Nephron (organoid): ENCODE data around the gene TLN1.

Experiments
- H3K27ac Mint-ChIP-seq, 3 experiments: 2 replicates each; pipeline ENCODE4 v1.8.0; 2020; ENCODE audit warnings: mixed read lengths in 3 of 3, mild to moderate bottlenecking in 2 of 3, moderate library complexity in 1 of 3
- H3K27me3 Mint-ChIP-seq: 2 replicates; pipeline ENCODE4 v1.8.0; 2021; ENCODE audit warnings: low read depth, mild to moderate bottlenecking, moderate library complexity, mixed read lengths
- H3K36me3 Mint-ChIP-seq: 2 replicates; pipeline ENCODE4 v1.8.0; 2020; ENCODE audit warnings: low read depth, mixed read lengths
- H3K4me1 Mint-ChIP-seq: 2 replicates; pipeline ENCODE4 v1.8.0; 2020; ENCODE audit warnings: mixed read lengths
- H3K4me3 Mint-ChIP-seq, 3 experiments: 2 replicates each; pipeline ENCODE4 v1.8.0; 2020; ENCODE audit warnings: mild to moderate bottlenecking in 3 of 3, mixed read lengths in 3 of 3, moderate library complexity in 2 of 3
- H3K9me3 Mint-ChIP-seq: 2 replicates; pipeline ENCODE4 v1.8.0; 2020; ENCODE audit warnings: mixed read lengths
- TF ChIP-seq, protein P1 (sequence below), 3 experiments: fragments of 200-600 bp; sonication (generic); IDR thresholded peaks; one replicate each; pipeline ENCODE4 v1.5.0; 2021; ENCODE audit warnings: antibody characterized with exemption in 3 of 3; ENCODE audit not compliant: unreplicated experiment in 3 of 3

The TLN1 gene

DNA sequence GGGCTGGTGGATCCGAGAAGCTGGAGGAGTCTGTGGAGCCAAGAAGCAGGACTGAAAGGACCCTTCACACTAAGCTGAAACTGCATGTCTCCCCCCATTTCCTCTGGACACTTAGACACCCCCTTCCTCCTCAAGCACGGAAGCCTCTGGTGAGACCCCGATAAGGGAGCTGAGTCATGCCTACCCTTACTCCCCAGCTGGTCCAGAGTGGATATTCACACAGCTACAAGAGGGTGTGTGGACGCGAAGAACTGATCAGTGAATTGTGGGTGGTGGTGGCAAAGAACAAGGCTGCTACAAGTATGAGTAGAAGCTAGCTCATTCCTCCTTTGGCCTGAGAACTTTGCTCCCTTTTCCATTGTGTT, 4.3 kb downstream of the TLN1 start:
- H3K27ac Mint-ChIP-seq: no peak overlapping the region
- H3K4me1 Mint-ChIP-seq: no peaks in the 10 kb centered on the region
- H3K9me3 Mint-ChIP-seq: no peaks in the 10 kb centered on the region
- TF ChIP-seq, protein P1, sequence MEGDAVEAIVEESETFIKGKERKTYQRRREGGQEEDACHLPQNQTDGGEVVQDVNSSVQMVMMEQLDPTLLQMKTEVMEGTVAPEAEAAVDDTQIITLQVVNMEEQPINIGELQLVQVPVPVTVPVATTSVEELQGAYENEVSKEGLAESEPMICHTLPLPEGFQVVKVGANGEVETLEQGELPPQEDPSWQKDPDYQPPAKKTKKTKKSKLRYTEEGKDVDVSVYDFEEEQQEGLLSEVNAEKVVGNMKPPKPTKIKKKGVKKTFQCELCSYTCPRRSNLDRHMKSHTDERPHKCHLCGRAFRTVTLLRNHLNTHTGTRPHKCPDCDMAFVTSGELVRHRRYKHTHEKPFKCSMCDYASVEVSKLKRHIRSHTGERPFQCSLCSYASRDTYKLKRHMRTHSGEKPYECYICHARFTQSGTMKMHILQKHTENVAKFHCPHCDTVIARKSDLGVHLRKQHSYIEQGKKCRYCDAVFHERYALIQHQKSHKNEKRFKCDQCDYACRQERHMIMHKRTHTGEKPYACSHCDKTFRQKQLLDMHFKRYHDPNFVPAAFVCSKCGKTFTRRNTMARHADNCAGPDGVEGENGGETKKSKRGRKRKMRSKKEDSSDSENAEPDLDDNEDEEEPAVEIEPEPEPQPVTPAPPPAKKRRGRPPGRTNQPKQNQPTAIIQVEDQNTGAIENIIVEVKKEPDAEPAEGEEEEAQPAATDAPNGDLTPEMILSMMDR (IDR thresholded peaks at IDR 0.05; ENCODE audit: unreplicated experiment in 3 of 3): no peak
- H3K27me3 Mint-ChIP-seq: no peaks in the 10 kb centered on the region
- H3K36me3 Mint-ChIP-seq: peaks cover 36% of the 10 kb centered on the region
- H3K4me3 Mint-ChIP-seq: no peak overlapping the region

DNA sequence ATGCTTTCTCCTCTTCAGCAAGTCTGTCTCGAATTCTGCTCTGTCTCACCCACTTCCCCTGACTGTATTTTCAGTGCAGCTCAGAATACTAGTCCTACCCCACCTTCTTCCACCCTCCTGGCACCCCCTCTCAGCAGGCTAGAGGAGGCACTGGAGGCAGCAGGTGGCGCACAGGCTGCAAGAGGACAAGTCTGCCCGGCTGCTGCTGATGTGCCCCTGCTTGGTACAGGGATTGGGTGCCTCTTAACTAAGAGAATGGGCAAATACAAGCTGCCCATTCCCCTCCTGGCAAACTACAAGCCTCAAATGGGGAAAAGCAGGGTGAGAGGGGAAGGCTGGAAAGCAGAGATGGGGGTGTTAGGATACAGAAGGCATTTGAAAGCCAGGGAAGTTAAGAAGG, 5.1 kb downstream of the TLN1 start:
- H3K36me3 Mint-ChIP-seq: peaks cover 43% of the 10 kb centered on the region
- no peaks in the 10 kb centered on the region for H3K4me1 Mint-ChIP-seq
- peak overlapping the region in 2 of 3 experiments; percentile 62 to 68 for H3K4me3 Mint-ChIP-seq
- H3K27me3 Mint-ChIP-seq: no peaks in the 10 kb centered on the region
- no peaks in the 10 kb centered on the region for H3K9me3 Mint-ChIP-seq
- TF ChIP-seq, protein P1 (IDR thresholded peaks at IDR 0.05; ENCODE audit: unreplicated experiment in 3 of 3): no peak
- no peak overlapping the region for H3K27ac Mint-ChIP-seq

DNA sequence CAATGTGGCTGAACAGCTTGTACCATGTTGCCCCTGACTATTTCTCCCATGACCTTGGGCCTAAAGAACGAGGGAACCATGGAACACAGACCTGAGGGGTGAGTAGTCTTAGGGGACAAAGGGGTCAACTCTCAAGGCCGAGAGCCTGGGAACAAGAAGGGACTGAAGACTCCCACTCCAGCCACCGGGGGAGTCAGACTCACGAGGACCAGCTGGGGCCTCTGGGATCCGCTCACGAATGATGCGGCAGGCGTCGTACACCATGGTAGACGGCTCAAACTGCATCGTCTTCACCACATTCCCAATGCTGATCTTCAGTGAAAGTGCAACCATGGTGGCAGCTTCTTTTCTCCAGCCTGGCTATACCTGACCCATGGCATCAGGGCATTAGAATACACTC, 6.6 kb downstream of the TLN1 start:
- Mint-ChIP-seq H3K4me1 (no peaks in the 10 kb centered on the region), H3K4me3 (no peak overlapping the region), H3K27me3 (no peaks in the 10 kb centered on the region), H3K9me3 (no peaks in the 10 kb centered on the region), H3K36me3 (peaks cover 56% of the 10 kb centered on the region), H3K27ac (peak overlapping the region in 2 of 3 experiments; percentile 68 to 71)
- TF ChIP-seq, protein P1 (IDR thresholded peaks at IDR 0.05; ENCODE audit: unreplicated experiment in 3 of 3): no peak

DNA sequence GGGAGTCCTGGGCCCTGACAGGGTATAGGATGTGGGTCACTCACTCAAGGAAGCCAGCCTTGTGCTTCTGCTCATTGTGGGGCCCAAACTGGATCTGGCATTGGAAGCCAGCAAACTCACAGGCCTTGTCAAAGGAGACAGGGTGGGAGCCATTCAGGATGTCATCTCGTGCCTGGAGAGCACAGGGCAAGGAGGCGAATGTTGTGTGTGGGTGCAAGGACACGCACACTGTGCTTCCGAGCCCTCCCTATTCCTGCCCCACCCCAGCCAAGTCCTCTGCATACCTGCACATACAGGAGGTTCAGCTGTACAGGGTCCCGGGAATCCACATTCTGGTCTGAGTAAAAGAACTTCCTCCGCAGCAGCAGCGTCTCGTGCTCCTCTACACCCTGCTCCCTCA, 8.1 kb downstream of the TLN1 start:
- TF ChIP-seq, protein P1 (IDR thresholded peaks at IDR 0.05; ENCODE audit: unreplicated experiment in 3 of 3): no peak
- Mint-ChIP-seq H3K27ac (no peak overlapping the region), H3K36me3 (peaks cover 69% of the 10 kb centered on the region), H3K4me1 (no peaks in the 10 kb centered on the region), H3K27me3 (no peaks in the 10 kb centered on the region), H3K9me3 (no peaks in the 10 kb centered on the region), H3K4me3 (no peak overlapping the region)

DNA sequence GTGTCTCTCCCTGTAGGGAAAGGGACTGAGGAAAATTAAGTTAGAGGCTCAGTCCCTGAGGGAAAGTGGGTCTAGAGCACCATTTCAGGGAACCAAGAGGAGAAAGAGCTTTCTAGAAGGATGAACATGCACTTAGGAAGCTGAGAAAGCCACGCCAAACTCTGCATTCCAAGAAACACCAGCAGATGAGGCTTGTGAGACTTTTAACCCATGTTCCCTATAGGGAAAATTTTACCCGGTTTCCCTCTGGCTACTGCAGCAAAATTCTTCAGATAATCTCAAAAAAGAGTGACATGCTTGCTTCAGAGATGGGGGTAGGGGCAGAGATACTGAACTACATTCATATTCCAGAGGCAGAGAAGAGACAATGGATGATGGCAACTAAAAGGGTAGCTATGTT, 8.6 kb downstream of the TLN1 start:
- no peaks in the 10 kb centered on the region for H3K9me3 Mint-ChIP-seq
- H3K27ac Mint-ChIP-seq: no peak overlapping the region
- H3K36me3 Mint-ChIP-seq: peaks cover 71% of the 10 kb centered on the region
- TF ChIP-seq, protein P1 (IDR thresholded peaks at IDR 0.05; ENCODE audit: unreplicated experiment in 3 of 3): no peak
- no peaks in the 10 kb centered on the region for H3K27me3 Mint-ChIP-seq
- no peak overlapping the region for H3K4me3 Mint-ChIP-seq
- no peaks in the 10 kb centered on the region for H3K4me1 Mint-ChIP-seq

DNA sequence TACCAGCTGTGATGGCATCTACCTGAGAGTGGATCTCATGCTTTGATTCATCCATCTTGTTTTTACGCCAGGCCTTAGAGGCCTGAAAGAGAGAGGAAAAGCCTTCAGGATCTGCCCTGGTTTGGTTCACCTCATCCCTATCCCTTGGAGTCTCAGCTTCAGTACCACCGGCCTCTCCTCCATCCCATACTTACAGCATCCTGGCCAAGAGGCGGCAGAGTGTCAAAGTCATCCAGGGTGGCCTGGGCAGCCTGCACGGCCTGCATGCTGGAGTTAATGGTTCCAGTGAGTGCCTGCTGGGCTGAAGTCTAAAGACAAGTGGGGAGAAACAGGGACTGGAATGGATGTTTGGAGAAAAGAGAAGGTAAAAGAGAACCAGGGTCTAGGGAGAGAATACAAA, 12.4 kb downstream of the TLN1 start:
- peaks cover 89% of the 10 kb centered on the region for H3K36me3 Mint-ChIP-seq
- H3K27ac Mint-ChIP-seq: no peak overlapping the region
- no peaks in the 10 kb centered on the region for H3K27me3 Mint-ChIP-seq
- TF ChIP-seq, protein P1 (IDR thresholded peaks at IDR 0.05; ENCODE audit: unreplicated experiment in 3 of 3): no peak
- no peaks in the 10 kb centered on the region for H3K9me3 Mint-ChIP-seq
- peaks cover 5% of the 10 kb centered on the region for H3K4me1 Mint-ChIP-seq
- H3K4me3 Mint-ChIP-seq: no peak overlapping the region
